Activated T-cell treated with anti-CD3 and anti-CD28 coated beads for 24 hours (primary cell): Measurements from ENCODE around the gene SLC8B1.

ENCODE experiments used
- DNase-seq: peaks from one replicate; pipeline ENCODE4 v3.0.0-alpha.2; 2020; ENCODE audit warnings: low read depth

The SLC8B1 gene

GRCh38 chr12:113292547-113292946 lies 42.4 kb downstream of the SLC8B1 start:
- no peak for DNase-seq

- no peak for DNase-seq
These were observed 42.8 kb downstream of the SLC8B1 start for GRCh38 chr12:113292091-113292490.

- DNase-seq, result no peak
These were observed 43.3 kb downstream of the SLC8B1 start for GRCh38 chr12:113291586-113291985.

GRCh38 chr12:113290506-113290905 lies 44.4 kb downstream of the SLC8B1 start:
- DNase-seq, result no peak

GRCh38 chr12:113289361-113289760 lies 45.5 kb downstream of the SLC8B1 start:
- no peak for DNase-seq

- no peak for DNase-seq
These were observed 47.0 kb downstream of the SLC8B1 start for GRCh38 chr12:113287899-113288282.

GRCh38 chr12:113287146-113287898 lies 47.6 kb downstream of the SLC8B1 start:
- no peak for DNase-seq

GRCh38 chr12:113286712-113287111 lies 48.2 kb downstream of the SLC8B1 start:
- no peak for DNase-seq

GRCh38 chr12:113285679-113286610 lies 49.0 kb downstream of the SLC8B1 start:
- DNase-seq, result no peak

- no peak for DNase-seq
These were observed 50.2 kb downstream of the SLC8B1 start for GRCh38 chr12:113284751-113285150.

GRCh38 chr12:113278633-113279032 lies 56.3 kb downstream of the SLC8B1 start:
- no peak for DNase-seq

- DNase-seq, result no peak
These were observed 56.8 kb downstream of the SLC8B1 start for GRCh38 chr12:113278141-113278540.

- DNase-seq, result no peak
These were observed 57.4 kb downstream of the SLC8B1 start for GRCh38 chr12:113277511-113277910.

- no peak for DNase-seq
These were observed 57.9 kb downstream of the SLC8B1 start for GRCh38 chr12:113276946-113277500.

- no peak for DNase-seq
These were observed 58.6 kb downstream of the SLC8B1 start for GRCh38 chr12:113276306-113276705.

GRCh38 chr12:113274848-113275247 lies 60.1 kb downstream of the SLC8B1 start:
- no peak for DNase-seq

- no peak for DNase-seq
These were observed 61.7 kb downstream of the SLC8B1 start for GRCh38 chr12:113273053-113273725.

GRCh38 chr12:113271853-113272561 lies 62.9 kb downstream of the SLC8B1 start:
- no peak for DNase-seq

GRCh38 chr12:113271466-113271852 lies 63.5 kb downstream of the SLC8B1 start:
- DNase-seq, result no peak

GRCh38 chr12:113270709-113271009 lies 64.2 kb downstream of the SLC8B1 start:
- DNase-seq, result no peak

- DNase-seq, result no peak
These were observed 65.5 kb downstream of the SLC8B1 start for GRCh38 chr12:113269257-113269943.
